Left renal pelvis (tissue), 4 donors: ENCODE data around the gene ALKAL2. TPM values are rescaled to one million over a fixed set of nuclear protein-coding genes. Genes with fewer than 3 reads are reported as not detected.

Experiments
- DNase-seq, 4 donors: peaks; one replicate each; pipeline ENCODE4 v3.0.0-alpha.2; 2013; ENCODE audit warnings: low read depth in 4 of 4, low spot score in 3 of 4
- polyA plus RNA-seq, 4 donors: library from polyadenylated mRNA; unstranded; fragments of 120-200 nt; gene quantifications; one replicate each; pipeline ENCODE4 v1.2.1, GENCODE V29; 2013; ENCODE audit not compliant: insufficient read length in 4 of 4

ALKAL2 gene
- polyA plus RNA-seq, 4 donors = 4.6 to 8.1 (median 5.7) TPM

DNA sequence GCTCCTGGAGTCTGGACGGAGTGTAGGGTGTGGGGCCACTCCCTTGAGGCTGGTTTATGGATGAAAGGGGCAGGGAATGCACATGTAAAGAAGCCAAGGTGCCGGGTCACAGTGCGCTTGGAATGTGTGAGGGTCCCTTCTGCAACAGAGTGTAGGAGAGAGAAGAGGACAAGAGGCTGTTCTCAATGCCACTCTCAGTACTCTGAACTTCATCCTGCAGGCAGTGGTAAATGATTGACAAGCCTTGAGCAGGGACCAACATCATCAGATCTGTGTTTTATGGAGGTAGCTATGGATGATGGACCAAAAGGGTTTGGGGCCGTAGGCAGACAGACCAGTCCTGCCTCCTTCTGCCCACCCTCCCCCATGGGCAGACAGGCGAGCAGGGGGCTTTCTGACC, 7.2 kb upstream of the ALKAL2 start:
- DNase-seq = no peak

DNA sequence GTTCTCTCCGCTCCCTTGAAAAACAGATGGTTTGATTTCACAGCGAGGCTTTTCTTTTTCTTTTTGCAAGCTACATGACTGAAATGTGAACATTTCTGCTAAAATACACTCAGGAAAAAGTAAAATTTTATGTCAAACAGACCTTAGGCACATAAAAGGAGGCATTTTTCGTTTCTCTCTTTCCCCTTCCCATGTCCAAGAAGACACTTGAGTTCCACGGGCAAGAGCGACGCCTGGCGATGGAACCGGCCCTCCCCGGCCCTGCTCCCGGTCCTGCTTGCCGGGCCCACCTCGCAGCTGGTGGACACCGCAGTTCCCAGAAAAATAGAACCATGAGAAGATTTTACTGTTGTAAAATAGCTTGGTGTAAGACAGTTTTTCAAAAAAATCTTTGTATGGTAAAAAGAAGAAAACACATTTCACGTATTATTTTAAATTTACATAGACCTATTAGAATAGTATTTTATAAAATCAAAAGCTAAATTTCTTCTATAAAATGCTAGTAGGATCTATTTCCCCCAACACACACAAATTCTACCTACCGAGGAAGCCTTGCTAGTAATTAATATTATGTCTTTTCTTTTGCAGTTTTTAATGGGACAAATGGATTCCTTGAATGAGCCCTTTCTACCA, 2.3 kb upstream of the ALKAL2 start:
- peak in 2 of 4 donors; percentile 51 to 59 for DNase-seq

DNA sequence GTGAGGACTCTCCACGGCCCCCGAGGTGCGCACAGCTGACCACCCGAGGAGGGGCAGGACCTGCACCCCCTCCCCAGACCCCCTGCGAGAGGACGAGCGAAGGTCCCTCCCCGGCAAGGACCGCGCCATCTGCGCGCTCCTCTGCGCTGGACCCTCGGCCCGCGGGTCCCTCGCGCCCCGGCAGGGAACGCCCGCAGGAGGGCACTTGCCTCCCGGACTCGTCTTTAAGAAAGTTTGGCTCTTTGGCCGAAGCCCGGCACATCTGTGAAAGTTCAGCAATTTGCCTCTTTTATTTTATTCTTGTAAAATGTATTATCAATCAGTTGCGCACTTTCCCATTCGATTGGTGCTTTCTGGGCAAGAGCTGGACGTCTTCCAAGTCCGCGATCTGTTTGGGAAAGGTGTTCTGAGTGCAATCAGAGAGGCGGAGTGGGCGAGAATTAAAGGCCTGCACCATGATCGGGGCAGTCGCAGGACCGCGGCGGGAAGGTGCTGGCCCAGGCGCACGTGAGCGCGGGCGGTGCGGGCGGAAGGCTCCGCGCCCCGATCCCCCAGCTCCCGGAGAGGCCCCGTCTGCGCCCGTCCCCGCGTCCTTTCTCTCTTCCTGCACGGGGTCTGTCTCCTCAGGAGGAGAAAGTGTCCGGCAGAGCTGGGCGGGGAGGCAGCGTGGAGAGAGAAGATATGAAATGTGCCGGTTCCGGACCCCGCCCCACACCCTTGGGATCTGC, 1.6 kb upstream of the ALKAL2 start:
- DNase-seq = no peak

DNA sequence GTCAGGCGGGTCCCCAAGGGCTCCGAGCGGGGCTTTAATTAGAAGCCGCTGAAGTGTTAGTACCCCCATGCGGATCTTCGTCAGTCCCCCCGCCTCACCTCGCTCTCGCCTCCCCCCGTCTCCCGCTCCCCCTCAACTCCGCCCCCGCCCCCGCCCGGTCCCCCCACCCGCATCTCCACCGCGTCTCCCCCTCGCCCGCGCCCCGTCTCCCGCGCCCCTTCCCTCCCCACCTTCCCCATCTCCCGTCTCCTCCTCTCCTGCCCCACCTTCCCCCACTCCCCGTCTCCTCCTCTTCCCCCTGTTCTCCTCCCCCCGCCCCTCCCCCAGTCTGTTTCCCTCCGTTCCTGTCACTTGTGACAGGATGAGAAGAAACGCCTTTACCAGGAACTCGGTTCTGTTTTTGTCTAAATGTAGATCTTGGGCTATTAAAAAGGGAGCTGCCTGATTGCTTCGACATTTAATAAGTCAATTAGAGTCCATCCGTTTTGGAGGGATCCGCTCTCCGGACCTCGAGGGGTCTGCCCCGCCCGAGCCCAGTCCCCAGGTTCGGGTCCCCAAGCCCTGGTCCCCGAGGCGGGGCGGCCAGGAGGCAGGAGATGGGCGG, 969 bp upstream of the ALKAL2 start:
- no peak for DNase-seq

DNA sequence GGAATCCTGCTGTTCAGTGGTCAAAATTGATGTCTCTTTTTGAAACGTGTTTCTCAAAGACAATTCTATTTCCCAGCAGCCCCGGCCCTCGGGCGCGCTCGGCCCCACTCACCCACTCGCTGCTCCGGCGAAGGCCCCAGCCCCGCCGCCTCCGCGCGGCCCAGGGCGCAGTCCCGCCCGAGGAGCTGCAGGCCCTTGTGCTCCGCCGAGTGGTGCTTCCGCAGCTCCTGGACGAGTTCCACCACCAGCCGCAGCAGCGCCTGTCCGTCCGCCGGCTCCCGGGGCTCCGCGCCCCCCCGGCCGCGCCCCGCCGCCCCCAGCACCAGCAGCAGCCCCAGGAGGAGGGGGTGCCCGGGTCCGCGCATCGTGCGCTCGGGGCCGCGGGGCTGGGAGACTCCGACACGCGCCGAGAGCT, 413 bp downstream of the ALKAL2 start:
- no peak for DNase-seq

DNA sequence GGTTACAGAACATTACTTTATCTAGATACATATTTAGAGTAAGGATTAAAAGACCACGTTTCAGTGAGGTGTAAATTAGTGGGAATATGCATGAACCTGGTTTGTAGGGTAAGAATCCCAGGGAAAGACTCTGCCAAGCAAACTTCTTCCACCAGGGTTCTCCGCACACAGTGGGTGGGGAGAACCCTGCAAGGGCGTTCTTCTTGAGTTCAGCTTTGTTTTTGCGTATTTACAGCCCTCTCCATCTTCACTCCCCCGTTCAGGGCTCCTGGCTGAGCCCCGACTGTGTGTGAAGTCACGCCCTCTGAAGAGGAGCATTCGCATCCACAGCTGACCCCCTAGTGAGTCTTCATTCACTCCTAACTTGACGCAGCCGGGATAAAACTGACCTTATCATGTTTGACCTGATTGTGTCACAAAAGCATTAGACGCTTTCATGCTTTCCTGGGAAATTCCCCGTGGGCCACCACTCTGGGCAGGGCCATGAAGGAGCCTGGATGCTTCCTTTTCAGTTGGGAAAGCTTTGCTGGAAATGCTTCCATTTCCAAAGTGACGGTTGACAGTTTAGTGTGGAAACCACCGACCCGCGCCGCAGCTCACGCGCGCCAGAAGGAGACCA, 1.0 kb downstream of the ALKAL2 start:
- DNase-seq = no peak

DNA sequence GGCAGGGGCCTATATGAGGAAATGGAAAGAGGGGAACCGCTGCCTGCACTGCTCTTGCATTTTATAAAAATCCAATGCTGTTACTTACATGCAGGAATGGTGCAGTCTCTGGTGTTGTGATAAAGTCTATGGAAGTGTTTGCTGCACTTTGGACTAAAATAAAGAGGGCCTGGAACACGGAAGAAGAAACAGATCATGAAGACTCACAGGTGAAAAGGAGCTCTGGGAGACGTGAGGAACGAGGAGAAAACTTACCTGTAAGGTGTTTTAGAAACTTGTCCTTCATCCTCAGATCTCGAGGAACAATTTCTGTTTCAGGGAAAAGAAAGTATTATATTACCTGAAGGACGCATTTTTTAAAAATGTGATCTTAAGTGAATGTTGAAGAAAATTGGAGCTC, 1.9 kb downstream of the ALKAL2 start:
- DNase-seq = no peak

DNA sequence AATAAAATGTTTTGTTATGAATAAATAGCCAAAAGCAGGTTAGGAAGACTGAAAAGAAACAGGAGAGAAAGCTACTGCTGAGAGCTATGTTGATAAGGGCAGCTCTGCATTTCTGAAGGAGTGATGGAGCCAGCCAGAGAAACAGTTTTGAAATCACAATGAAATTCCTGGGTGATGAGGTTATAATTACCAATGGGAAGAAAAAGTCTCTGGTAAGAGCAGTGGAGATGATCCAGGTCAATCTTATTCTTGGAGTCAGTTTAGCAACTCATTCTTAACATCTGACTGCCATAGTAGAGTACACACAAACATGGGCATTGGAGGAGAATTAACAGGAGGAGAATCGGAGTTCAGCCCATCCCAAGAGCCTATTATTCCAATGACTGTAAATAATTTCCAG, 2.4 kb downstream of the ALKAL2 start:
- DNase-seq = no peak

DNA sequence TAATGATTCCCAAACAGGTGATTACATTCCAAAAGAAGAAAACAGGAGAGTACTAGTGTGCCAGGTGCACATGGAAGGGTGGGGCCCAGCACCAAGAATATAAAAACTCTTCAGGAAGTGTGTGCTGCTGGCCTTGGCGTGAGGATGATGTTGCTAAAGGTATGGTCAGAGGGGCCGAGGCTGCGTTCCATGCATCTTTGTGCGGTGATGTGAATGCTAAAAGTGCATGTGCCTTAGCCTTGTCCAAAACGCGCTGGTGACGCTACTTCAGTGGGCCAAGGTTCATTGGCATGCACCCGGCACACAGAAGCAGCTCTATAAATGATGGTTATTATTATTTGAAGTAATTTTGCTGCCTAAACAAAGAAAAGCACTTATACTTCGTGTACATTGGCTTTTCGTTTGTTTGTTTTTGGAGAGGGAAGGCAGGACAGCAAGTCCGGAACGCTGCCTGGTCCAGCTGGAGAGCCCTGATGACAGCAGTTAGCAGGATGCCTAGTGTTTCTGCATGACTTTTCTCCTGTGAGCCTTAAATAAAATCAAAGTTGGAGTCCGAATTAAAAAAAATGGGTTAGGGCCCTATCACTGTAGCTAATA, 2.9 kb downstream of the ALKAL2 start:
- DNase-seq = no peak

DNA sequence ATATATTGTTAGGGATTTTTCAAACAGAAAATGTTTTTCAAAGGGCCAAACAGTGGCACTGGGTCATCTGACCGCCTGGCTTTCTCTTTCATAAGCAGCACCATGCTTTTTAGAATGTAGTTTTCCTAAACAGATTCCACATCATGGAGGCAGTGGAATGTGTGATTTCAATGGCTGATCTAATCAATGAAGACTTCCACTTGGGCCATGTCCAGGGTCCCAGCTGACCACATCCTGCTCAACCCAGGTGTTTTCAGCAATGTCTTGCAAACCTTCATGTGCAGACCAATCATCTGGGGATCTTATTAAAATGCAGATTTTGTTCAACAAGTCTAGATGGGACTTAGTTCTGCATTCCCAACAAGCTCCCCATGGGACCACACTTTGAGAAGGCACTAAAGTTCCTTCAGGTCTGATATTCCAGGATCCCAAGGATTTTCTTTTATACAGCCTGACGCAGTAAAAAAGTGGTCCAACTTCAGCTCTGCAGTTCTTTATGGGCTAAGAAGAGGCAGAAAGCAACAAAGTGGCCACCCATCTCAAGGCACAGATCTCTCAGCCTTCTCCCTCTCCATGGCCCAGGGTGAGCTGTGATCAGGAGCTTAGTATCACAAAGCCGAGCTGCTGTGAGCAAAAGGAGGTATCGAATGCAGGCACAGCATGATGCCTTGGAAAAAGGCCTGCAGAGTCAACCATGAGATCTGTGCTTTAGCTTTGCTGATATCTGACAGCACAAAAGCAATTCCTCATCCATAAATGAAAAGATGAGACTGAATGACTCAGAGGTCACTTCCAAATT, 3.7 kb downstream of the ALKAL2 start:
- DNase-seq = no peak

DNA sequence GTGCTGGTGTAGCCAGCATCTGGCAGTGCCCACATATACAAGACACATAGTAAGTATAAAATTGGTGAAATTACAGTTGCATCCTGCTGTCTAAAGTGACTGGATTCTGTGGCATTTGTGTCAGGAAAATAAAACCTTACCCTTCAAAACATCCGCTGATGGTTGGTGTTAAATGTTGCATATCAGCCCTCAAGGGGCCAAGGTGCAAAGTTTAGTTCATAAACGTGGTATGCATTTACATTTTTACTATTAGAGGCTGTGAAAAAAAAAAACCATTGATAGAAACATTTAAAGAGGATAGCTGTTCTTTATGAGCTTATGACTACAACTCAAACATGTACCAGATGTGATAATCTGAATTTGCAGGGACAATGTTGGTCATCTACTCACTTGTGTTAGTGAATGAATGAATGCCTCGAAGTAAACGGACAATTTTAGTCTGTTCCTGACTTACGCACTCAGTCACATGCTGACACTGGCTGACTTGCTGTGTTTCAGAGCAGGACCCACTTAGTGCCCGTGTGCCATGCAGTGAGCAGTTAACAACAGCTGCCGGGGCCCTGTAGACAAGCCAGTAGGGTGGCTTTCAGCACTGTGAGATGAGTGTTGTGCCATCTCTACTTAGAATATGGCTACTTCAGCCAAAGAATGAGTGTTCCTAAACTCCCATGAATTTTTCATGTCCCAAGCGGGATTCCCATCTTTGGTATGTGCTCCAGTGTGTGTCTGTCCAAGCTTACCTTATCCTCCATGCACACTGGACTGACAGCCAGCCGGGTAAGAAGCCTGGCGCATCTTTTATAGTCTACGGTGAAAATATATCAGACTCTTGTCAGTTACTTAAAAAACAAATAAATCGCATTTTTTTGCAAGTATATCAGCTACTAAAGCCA, 5.3 kb downstream of the ALKAL2 start:
- DNase-seq = no peak

DNA sequence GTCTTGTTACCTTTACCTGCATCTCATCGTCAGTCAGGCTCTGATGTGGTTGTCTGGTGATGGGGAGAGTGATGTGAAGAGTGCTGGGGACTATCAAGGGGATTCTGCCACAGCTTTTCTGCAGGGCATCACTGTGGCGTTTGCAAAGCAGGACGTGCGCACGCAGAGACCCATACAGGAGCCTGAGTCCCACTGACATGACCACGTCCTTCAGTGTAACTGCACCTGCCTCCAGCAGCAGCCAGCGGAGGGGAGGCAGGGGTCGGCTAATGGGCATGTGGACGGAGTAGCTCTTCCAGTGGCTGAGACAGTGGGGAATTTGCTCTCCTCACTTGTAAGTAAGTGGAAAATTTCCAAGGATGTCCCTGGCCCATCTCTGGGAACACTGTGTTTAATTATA, 6.5 kb downstream of the ALKAL2 start:
- no peak for DNase-seq

DNA sequence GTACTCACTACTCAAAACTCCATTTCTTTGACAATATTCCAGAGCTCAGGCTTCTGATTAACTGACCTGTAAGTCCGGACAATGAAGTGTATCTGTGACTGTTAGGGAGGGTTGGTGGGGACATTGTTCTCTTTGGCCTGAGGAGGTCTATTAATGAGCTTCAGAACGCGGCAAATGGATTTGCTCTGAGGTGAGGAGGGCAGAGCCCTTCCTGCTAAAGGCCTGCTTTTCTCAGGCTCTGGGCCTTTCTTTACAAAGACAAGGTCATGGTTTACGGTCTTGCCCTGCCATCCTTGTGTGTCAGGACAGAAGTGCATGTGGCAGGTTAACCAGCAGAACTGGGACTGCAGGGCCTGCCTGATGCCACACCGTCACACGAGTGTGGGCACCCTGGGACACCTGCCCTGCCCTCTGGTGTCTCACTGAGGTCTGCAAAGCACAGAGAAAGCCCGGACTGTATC, 7.2 kb downstream of the ALKAL2 start:
- no peak for DNase-seq

DNA sequence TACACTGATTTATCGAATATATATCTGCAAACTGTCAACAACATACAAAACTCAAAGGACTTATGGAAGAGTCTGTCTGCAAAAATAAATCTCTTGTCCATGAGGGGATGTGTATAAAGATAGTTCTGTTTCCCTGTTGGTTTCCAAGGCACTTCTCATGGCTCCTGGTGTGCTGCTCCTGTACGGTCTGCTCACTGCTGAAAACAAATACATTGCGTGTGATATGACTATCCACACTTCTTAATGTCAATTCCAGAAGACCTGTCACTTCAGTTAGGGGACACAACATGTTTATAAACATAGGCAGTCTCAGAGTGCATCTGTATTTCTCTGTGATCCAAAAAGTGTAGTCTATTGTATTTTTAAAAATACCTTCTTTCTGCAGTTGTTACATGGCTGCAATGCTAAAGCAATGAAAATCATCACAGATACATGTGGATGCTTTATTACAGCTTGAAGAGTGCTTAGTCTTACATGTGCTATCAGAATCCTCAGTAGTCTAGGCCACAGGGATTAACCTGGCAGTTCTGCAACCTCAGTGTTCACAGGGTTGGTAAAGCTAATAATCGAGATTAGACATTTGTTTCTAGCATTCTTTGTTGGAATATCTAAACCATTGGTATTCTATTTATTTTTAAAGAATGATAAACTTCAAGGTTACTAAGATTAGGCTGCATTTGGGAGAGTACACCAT, 7.8 kb downstream of the ALKAL2 start:
- DNase-seq = no peak

DNA sequence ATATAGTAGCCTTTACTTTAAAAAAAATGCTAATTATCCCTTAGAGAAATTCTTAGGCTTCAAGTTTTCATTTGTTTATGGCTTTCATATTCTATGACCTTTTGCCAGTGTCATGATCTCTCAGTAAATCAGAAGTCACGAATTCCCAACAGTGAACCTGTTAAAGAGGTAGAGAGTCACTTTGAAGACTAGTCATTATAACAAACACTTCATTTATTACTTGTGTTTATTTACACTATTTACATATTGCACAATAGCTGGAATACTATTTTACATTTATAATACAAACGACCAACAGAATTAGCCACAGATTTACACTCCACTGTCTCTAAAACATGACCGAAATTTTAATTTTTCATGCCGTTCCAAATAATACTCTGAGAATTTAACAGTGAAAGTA, 8.5 kb downstream of the ALKAL2 start:
- no peak for DNase-seq

DNA sequence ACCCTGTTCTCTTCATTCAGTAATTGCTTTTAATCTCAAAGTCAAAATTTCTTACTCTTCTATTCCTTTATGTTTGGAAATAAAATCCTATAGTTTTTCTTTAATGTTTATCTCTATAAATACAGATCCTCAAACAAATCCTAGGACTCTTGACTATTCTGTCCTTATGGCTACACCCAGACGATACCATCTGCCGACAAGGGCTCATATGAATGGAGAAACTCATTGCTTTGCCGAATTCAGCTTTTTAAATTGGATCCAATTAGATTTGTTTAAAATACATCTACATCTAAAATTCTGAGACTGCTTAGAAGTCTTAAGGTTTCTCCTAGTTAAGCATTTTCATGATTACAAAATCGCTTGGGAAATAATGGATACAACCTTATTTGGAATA, 9.0 kb downstream of the ALKAL2 start:
- DNase-seq = no peak

DNA sequence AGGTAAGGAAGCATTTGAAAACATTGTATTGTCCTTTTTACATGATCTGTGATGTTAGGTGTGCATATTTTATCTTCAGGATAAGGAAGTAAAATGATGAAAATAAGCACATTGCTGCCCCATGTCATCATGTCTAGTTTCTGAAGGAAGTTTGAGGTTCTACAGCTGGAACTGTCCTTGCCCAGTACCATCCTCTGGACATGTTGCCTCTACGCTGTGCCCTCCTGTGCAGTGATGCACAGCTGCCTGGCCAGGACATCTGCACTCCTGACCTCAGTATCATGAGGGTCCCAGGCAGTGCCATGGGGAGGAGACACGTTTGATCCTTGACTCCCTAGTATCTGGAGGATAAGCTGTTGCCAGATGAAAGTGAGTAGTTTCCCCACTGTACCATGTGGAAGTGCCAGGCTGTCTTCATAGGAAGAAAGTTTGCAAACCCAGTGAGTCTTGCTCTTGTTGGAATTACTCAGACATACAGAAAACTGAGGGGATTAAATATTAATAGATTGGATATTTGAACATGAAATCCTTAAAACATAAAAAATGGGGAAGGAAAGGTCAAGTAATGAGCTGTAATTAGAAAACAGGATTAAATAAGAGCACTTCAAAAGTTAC, 9.5 kb downstream of the ALKAL2 start:
- no peak for DNase-seq

DNA sequence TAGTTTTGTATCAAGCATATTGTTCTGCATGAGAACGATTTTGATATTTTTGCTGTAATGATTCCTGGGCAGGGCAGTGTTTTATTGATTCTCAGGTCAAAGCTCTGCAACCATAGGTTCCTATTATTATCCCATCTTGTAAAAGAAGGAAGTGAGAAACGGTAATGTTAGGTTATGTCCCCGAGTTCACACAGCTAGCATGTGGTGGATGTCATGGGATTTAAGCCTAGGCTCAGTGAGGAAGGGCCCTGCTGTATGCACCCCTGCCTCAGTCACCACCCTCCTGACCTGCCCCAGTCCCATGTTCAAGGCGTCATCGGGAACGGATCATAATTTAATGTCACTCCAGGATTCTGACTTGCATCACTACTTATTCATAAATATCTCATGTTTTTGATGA, 12.4 kb downstream of the ALKAL2 start:
- DNase-seq = no peak
